ENCODE data around the gene GRK1.

GRCh38 chr13:113746143-113746525 lies 79.1 kb downstream of the GRK1 start:
- TF ChIP-seq CTCF (conservative IDR thresholded peaks at IDR 0.05), result no peak
- no peak for TF ChIP-seq ZFX (IDR thresholded peaks at IDR 0.05)

Data from C4-2B (cell line).